ENCODE data around the gene TRIP13.

DNA sequence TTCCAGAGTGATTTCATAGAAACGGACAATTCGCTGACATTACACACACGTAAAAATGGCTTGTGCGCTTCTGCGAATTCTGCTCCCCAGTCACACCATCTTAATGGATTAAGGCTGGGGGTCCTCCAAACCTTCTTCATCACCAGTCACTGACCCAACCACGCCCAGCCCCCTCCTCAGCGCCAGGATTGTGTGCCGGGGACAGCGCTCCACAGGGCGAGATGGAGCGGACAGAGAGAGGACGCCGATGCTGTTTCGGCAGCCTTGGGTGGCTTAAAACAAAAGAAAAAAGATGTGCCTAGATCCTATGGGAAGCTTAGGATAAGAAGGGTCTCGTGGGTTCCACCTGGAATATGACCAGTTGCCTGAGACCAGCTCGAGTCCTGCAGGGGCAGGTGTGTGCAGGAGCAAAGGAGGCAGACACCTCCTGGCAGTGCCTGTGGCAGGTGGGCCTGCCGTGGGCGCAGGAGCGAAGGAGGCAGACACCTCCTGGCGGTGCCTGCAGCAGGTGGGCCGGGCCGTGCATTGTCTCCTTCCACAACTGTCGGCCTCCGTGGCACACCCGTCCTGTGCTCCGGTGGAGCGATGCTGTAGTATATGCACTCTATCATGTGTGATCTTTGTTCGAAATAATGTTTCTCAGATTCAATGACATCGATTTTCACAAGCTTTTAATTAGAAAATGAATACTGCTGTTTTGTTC is 20.9 kb upstream of the TRIP13 start:
- TF ChIP-seq, protein P1, sequence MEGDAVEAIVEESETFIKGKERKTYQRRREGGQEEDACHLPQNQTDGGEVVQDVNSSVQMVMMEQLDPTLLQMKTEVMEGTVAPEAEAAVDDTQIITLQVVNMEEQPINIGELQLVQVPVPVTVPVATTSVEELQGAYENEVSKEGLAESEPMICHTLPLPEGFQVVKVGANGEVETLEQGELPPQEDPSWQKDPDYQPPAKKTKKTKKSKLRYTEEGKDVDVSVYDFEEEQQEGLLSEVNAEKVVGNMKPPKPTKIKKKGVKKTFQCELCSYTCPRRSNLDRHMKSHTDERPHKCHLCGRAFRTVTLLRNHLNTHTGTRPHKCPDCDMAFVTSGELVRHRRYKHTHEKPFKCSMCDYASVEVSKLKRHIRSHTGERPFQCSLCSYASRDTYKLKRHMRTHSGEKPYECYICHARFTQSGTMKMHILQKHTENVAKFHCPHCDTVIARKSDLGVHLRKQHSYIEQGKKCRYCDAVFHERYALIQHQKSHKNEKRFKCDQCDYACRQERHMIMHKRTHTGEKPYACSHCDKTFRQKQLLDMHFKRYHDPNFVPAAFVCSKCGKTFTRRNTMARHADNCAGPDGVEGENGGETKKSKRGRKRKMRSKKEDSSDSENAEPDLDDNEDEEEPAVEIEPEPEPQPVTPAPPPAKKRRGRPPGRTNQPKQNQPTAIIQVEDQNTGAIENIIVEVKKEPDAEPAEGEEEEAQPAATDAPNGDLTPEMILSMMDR (IDR thresholded peaks at IDR 0.05), result no peak
- TF ChIP-seq POLR2A (IDR thresholded peaks at IDR 0.05), result no peak

Data from testis (tissue), 2 donors.